ENCODE measurements around the gene AOC1.

AOC1 gene

GRCh38 chr7:150851492-150852370 is 586 bp upstream of the AOC1 start:
- H3K4me3 ChIP-seq (replicated peaks; ENCODE audit: low read depth, low read length): no peak overlapping the region
- DNase-seq (ENCODE audit: extremely low read depth, low read depth): no peak
- no peak for TF ChIP-seq CTCF (IDR thresholded peaks at IDR 0.05; ENCODE audit: low read depth, low read length, missing control alignments)

GRCh38 chr7:150854066-150855000 is 2.0 kb downstream of the AOC1 start:
- TF ChIP-seq CTCF (IDR thresholded peaks at IDR 0.05; ENCODE audit: low read depth, low read length, missing control alignments): no peak
- no peak for DNase-seq (ENCODE audit: extremely low read depth, low read depth)
- no peak overlapping the region for H3K4me3 ChIP-seq (replicated peaks; ENCODE audit: low read depth, low read length)

GRCh38 chr7:150855046-150855445 is 2.7 kb downstream of the AOC1 start:
- no peak for TF ChIP-seq CTCF (IDR thresholded peaks at IDR 0.05; ENCODE audit: low read depth, low read length, missing control alignments)
- H3K4me3 ChIP-seq (replicated peaks; ENCODE audit: low read depth, low read length): no peak overlapping the region
- DNase-seq (ENCODE audit: extremely low read depth, low read depth): no peak

- DNase-seq (ENCODE audit: extremely low read depth, low read depth): no peak
- TF ChIP-seq CTCF (IDR thresholded peaks at IDR 0.05; ENCODE audit: low read depth, low read length, missing control alignments): no peak
- no peak overlapping the region for H3K4me3 ChIP-seq (replicated peaks; ENCODE audit: low read depth, low read length)
Observed at GRCh38 chr7:150855476-150856302, 3.4 kb downstream of the AOC1 start.

GRCh38 chr7:150856303-150857275 is 4.3 kb downstream of the AOC1 start:
- TF ChIP-seq CTCF (IDR thresholded peaks at IDR 0.05; ENCODE audit: low read depth, low read length, missing control alignments): no peak
- DNase-seq (ENCODE audit: extremely low read depth, low read depth): no peak
- H3K4me3 ChIP-seq (replicated peaks; ENCODE audit: low read depth, low read length): no peak overlapping the region

Data from HFF-Myc (cell line).